Endothelial cell of umbilical vein (primary cell): Measurements from ENCODE around the gene HECW1. TPM values are rescaled to one million over a fixed set of nuclear protein-coding genes. Genes with fewer than 3 reads are reported as not detected.

Experiments used
- BruUV-seq: library from RNA; stranded (reverse); fragments of 400-500 nt; replicated peaks from 2 replicates; lab custom pipeline; 2021; lab: Mats Ljungman, UMichigan
- CTCF ChIA-PET: fragments of 300-600, 350-600 bp; sonication (Branson Sonifier 250); formaldehyde crosslinking; loops from one replicate; lab custom pipeline; 2021; ENCODE audit warnings: antibody characterized with exemption, inconsistent platforms; lab: Charles Lee
- POLR2A ChIA-PET: fragments of 300-600, 350-600 bp; sonication (Branson Sonifier 250); formaldehyde crosslinking; loops from one replicate; lab custom pipeline; 2021; ENCODE audit warnings: antibody characterized with exemption, inconsistent platforms; lab: Charles Lee
- DNase-seq: peaks from one replicate; pipeline ENCODE4 v3.0.0-alpha.2; 2011; ENCODE audit warnings: low read depth, low spot score
- FAIRE-seq: peaks from 2 replicates; lab custom pipeline; 2011; peaks lifted over from hg19 to GRCh38; lab: Jason Lieb, UNC
- H2AFZ ChIP-seq: 2 replicates; pipeline ENCODE4 v1.6.0; 2012; ENCODE audit warnings: low read depth, low read length, control low read depth, inconsistent platforms
- H3K27ac ChIP-seq: 2 replicates; pipeline ENCODE4 v1.5.1; 2011; ENCODE audit warnings: low read depth, mild to moderate bottlenecking, control low read depth, low read length, moderate library complexity; ENCODE audit not compliant: insufficient read depth
- H3K27me3 ChIP-seq, 2 experiments: 2 replicates each; pipeline versions ENCODE4 v1.6.0 to v1.6.1; 2011; ENCODE audit warnings: low read length in 2 of 2, mixed read lengths in 1 of 2; ENCODE audit not compliant: control insufficient read depth in 2 of 2, insufficient read depth in 2 of 2
- H3K36me3 ChIP-seq, 2 experiments: 2 replicates in 1 of 2; 3 replicates in 1 of 2; pipeline ENCODE4 v1.5.1; 2011; ENCODE audit warnings: low read length in 2 of 2, mild to moderate bottlenecking in 1 of 2, moderate library complexity in 1 of 2; ENCODE audit not compliant: control insufficient read depth in 2 of 2, insufficient read depth in 2 of 2; ENCODE audit errors: extremely low read depth in 1 of 2
- H3K4me1 ChIP-seq: 3 replicates; pipeline ENCODE4 v1.5.1; 2011; ENCODE audit warnings: mild to moderate bottlenecking, low read length; ENCODE audit not compliant: control insufficient read depth, insufficient read depth; ENCODE audit errors: extremely low read depth
- H3K4me2 ChIP-seq: 2 replicates; pipeline ENCODE4 v1.6.1; 2011; ENCODE audit warnings: low read length, control low read depth, mixed read lengths; ENCODE audit not compliant: insufficient read depth
- H3K4me3 ChIP-seq, 3 experiments: fragments of 200-600 bp in 1 of 3; sonication (generic), shearing (Covaris generic) in 1 of 3; replicated peaks in 1 of 3; 2 replicates each; pipeline ENCODE4 v1.5.1; 2011 to 2016; ENCODE audit warnings: control low read depth in 3 of 3, low read length in 3 of 3, mild to moderate bottlenecking in 2 of 3, inconsistent platforms in 1 of 3, low read depth in 1 of 3, moderate library complexity in 1 of 3; ENCODE audit not compliant: insufficient read depth in 1 of 3
- H3K79me2 ChIP-seq: 2 replicates; pipeline ENCODE4 v1.6.0; 2012; ENCODE audit warnings: low read length, inconsistent platforms; ENCODE audit not compliant: control insufficient read depth, insufficient read depth
- H3K9ac ChIP-seq: replicated peaks from 2 replicates; pipeline ENCODE3; 2011; ENCODE audit warnings: low read length, control low read depth; ENCODE audit not compliant: insufficient read depth; ENCODE audit errors: extremely low read depth
- H3K9me1 ChIP-seq: replicated peaks from 3 replicates; pipeline ENCODE4 v1.6.0; 2011; ENCODE audit warnings: mild to moderate bottlenecking, low read length; ENCODE audit not compliant: control insufficient read depth, insufficient read depth; ENCODE audit errors: extremely low read depth
- H3K9me3 ChIP-seq: replicated peaks from 2 replicates; pipeline ENCODE4 v1.5.1; 2012; ENCODE audit warnings: low read length, inconsistent platforms; ENCODE audit not compliant: control insufficient read depth, insufficient read depth
- H4K20me1 ChIP-seq: replicated peaks from 2 replicates; pipeline ENCODE3; 2011; ENCODE audit warnings: mild to moderate bottlenecking, low read length; ENCODE audit not compliant: control insufficient read depth, insufficient read depth; ENCODE audit errors: extremely low read depth
- CTCF ChIP-seq, 2 donors: IDR thresholded peaks; 1 replicate in 1 of 2; 2 replicates in 1 of 2; pipeline ENCODE4 v1.5.1; 2011; ENCODE audit warnings: low read length in 2 of 2, mild to moderate bottlenecking in 2 of 2, moderate library complexity in 2 of 2, control low read depth in 1 of 2, inconsistent platforms in 1 of 2, low read depth in 1 of 2; ENCODE audit not compliant: insufficient read depth in 1 of 2; ENCODE audit errors: extremely low read depth in 1 of 2
- EZH2 ChIP-seq: IDR thresholded peaks from 2 replicates; pipeline ENCODE4 v1.6.1; 2012; ENCODE audit warnings: borderline replicate concordance, low read depth, mild to moderate bottlenecking, moderate library complexity, low read length, inconsistent platforms; ENCODE audit not compliant: severe bottlenecking
- FOS ChIP-seq: IDR thresholded peaks from 2 replicates; pipeline ENCODE4 v1.6.1; 2011; ENCODE audit warnings: mild to moderate bottlenecking, low read length, moderate library complexity, borderline replicate concordance; ENCODE audit not compliant: insufficient read depth
- GATA2 ChIP-seq: IDR thresholded peaks from 2 replicates; pipeline ENCODE4 v1.7.0; 2011; ENCODE audit warnings: low read depth, mild to moderate bottlenecking, moderate library complexity, mixed read lengths, low read length; ENCODE audit not compliant: insufficient read length, insufficient read depth
- JUN ChIP-seq: IDR thresholded peaks from 2 replicates; pipeline ENCODE4 v1.6.1; 2011; ENCODE audit warnings: borderline replicate concordance, low read depth; ENCODE audit not compliant: insufficient read length, insufficient read depth
- MAX ChIP-seq: IDR thresholded peaks from 2 replicates; pipeline ENCODE4 v1.6.1; 2011; ENCODE audit not compliant: insufficient read depth, insufficient read length
- MYC ChIP-seq: IDR thresholded peaks from one replicate; pipeline ENCODE4 v1.6.1; 2011; ENCODE audit warnings: mild to moderate bottlenecking, low read depth, low read length
- POLR2A ChIP-seq: IDR thresholded peaks from 2 replicates; pipeline ENCODE4 v1.6.1; 2012; ENCODE audit warnings: low read depth, mild to moderate bottlenecking, control low read depth, low read length
- dilution Hi-C: fragments of 300-500 bp; cut with MboI; formaldehyde crosslinking; loops from one replicate; pipeline ENCODE4 v1.15.0; 2019; ENCODE audit warnings: low sequenced_read_pairs; ENCODE audit not compliant: extremely low pct_ligation_motif_present
- intact Hi-C: fragments of 100-400 bp; cut with micrococcal nuclease; formaldehyde crosslinking; loops from one replicate; pipeline ENCODE4 v1.10.0; 2022
- polyA plus RNA-seq, 4 experiments: library from polyadenylated mRNA; depleted of rRNA in 3 of 4; stranded (reverse) in 3 of 4; unstranded in 1 of 4; fragments of >200 nt; gene quantifications; 2 replicates each; pipeline versions ENCODE4 v1.2.1 to v1.2.3, GENCODE V29; 2011 to 2012; ENCODE audit warnings: missing spikeins in 1 of 4
- total RNA-seq: library from RNA; stranded (reverse); gene quantifications from 2 replicates; pipeline ENCODE4 v1.2.3, GENCODE V29; 2021

Gene HECW1
- total and polyA plus RNA-seq, 2 donors (not counting 3 experiments of a cell fraction or from before 2014, with no cell fraction given), result not detected

- no peaks in the 10 kb centered on the region for H3K79me2 ChIP-seq
- no TSS peak for BruUV-seq
- no peak overlapping the region for H3K4me3 ChIP-seq
- no peak overlapping the region for H2AFZ ChIP-seq
- POLR2A ChIA-PET, result no interaction called here
- no peak overlapping the region for H3K27ac ChIP-seq
- no peaks in the 10 kb centered on the region for H3K4me1 ChIP-seq
- intact Hi-C loops (no loop called here), dilution Hi-C loops (loop anchor here (25.0 kb wide), 1 partner anchor 320 kb away; no protein-coding TSS in a partner anchor)
- no peaks in the 10 kb centered on the region for H3K9me1 ChIP-seq
- no peaks in the 10 kb centered on the region for H3K27me3 ChIP-seq
- no peak overlapping the region for H3K9ac ChIP-seq
- H3K4me2 ChIP-seq, result no peak overlapping the region
- TF ChIP-seq EZH2 (no peak), GATA2 (no peak), CTCF (IDR thresholded peaks at IDR 0.05; ENCODE audit: extremely low read depth in 1 of 2, insufficient read depth in 1 of 2, low read depth in 1 of 2, low read length in 2 of 2) (no peak), MAX (no peak), JUN (no peak), POLR2A (no peak), MYC (no peak), FOS (no peak)
- DNase-seq, result no peak
- no peaks in the 10 kb centered on the region for H3K36me3 ChIP-seq
- H3K9me3 ChIP-seq, result no peaks in the 10 kb centered on the region
- FAIRE-seq, result no peak
- H4K20me1 ChIP-seq, result no peaks in the 10 kb centered on the region
- CTCF ChIA-PET, result no interaction called here
Measured at GRCh38 chr7:43307522-43307921, 195.1 kb downstream of the HECW1 start.
